22Rv1 (cell line): ENCODE data around the gene PIK3R5.
"Not testable (repeated sequence)": the region's sequence is repeated elsewhere in the genome, so short reads cannot be mapped to it uniquely, and the experiment has no call there.

Experiments
- H3K27ac ChIP-seq: fragments of 450-650 bp; 2 replicates; pipeline ENCODE4 v1.5.1; 2017
- CTCF ChIP-seq: fragments of 450-650 bp; IDR thresholded peaks from 2 replicates; pipeline ENCODE4 v1.5.1; 2017; ENCODE audit warnings: mild to moderate bottlenecking
- ZFX ChIP-seq: fragments of 450-650 bp; IDR thresholded peaks from 2 replicates; pipeline ENCODE4 v1.6.1; 2017; ENCODE audit warnings: antibody characterized with exemption, borderline replicate concordance

The PIK3R5 gene

GRCh38 chr17:8995711-8996110 lies 30.2 kb upstream of the PIK3R5 start:
- TF ChIP-seq ZFX, result no peak
- no peak for TF ChIP-seq CTCF

GRCh38 chr17:8994319-8994718 lies 28.8 kb upstream of the PIK3R5 start:
- H3K27ac ChIP-seq, result no peak overlapping the region
- TF ChIP-seq ZFX (no peak), CTCF (peak; percentile 83)

More at GRCh38 chr17:8995711-8996110, 30.2 kb upstream of the PIK3R5 start:
- H3K27ac ChIP-seq, result no peak overlapping the region

GRCh38 chr17:8991514-8992285 lies 26.2 kb upstream of the PIK3R5 start:
- TF ChIP-seq CTCF (peak; percentile 83), ZFX (no peak)
- H3K27ac ChIP-seq, result no peak overlapping the region

- H3K27ac ChIP-seq, result not testable (repeated sequence)
These were observed 22.9 kb upstream of the PIK3R5 start for GRCh38 chr17:8988263-8988935.

GRCh38 chr17:8986295-8986694 lies 20.8 kb upstream of the PIK3R5 start:
- TF ChIP-seq ZFX (no peak), CTCF (peak; percentile 8; the same call in 1 of the 2 replicates)
- H3K27ac ChIP-seq, result no peak overlapping the region

- TF ChIP-seq CTCF (no peak), ZFX (no peak)
- no peak overlapping the region for H3K27ac ChIP-seq
These were observed 19.7 kb upstream of the PIK3R5 start for GRCh38 chr17:8985054-8985701.

DNA sequence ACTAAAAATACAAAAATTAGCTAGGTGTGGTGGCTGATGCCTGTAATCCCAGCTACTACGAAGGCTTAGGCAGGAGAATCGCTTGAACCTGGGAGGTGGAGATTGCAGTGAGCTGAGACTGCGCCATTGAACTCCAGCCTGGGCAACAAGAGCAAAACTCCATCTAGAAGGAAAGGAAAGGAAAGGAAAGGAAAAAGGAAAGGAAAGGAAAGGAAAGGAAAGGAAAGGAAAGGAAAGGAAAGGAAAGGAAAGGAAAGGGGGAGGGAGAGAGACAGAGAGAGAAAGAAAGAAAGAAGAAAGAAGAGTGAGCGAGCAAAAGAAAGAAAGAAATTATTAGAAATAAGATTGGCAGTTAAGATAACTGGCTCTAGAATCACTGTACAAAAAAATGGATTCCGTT lies 18.7 kb upstream of the PIK3R5 start:
- H3K27ac ChIP-seq, result not testable (repeated sequence)

DNA sequence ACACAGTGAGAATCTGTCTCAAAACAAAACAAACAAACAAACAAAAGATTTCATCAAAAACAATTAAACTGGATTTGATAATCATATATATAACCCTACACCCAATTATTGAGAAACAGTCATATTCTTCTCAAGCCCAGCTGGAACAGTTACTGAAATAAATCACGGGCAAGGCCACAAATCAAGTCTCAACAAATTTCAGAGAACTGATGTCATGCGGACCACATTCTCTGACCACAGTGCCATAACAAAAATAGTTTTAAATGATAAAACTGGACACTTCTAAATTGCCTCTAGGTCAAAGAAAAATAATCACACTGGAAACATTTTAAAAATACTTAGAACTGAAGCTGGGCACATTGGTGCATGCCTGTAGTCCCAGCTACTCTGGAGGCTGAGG lies 15.9 kb upstream of the PIK3R5 start:
- H3K27ac ChIP-seq, result no peak overlapping the region
- TF ChIP-seq CTCF, result no peak
- TF ChIP-seq ZFX, result no peak
